GM18907 (cell line): ENCODE results near the gene PIH1D2.
A peak's percentile ranks its signal among the peaks of the same experiment; 100 is the strongest.
"Not testable (repeated sequence)": the region's sequence is repeated elsewhere in the genome, so short reads cannot be mapped to it uniquely, and the experiment has no call there.

Experiments
- ATAC-seq: cut with Tn5 transposase; IDR thresholded peaks from one replicate; pipeline ENCODE4 v1.9.1; 2021; ENCODE audit warnings: mild to moderate bottlenecking, moderate library complexity; ENCODE audit not compliant: unreplicated experiment

PIH1D2 gene

DNA sequence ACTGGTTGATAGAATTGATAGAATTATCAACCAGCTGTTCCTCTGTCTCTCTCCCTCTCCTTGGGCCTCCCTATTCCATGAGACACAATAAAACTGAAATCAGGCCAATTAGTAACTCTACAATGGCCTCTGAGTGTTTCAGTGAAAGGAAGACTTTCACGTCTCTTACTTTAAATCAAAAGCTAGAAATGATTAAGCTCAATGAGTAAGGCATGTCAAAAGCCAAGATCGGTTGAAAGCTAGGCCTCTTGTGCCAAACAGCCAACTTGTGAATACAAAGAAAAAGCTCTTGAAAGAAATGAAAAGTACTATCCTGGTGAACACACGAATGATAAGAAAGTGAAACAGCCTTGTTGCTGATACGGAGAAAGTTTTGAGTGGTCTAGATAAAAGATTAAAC, 16.6 kb downstream of the PIH1D2 start:
- ATAC-seq = no peak

DNA sequence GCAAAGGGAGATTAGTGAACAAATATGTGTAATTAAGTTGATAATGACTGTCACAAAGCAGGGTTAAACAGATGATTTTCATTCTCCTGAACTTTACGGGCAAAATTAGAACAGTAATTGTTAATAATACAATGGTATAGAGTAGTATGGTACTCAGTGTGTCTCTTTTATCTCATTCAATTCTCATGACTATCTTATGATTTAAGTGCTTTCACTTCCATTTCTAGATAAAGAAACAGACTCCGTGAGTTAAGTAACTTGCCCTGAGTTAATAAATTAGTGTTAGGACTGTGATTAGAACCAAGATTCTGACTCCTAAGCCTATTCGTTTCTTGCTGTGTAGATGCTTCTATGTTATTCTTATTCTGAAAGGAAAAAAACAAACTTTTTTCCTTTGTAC, 22.0 kb downstream of the PIH1D2 start:
- peak; percentile 48 for ATAC-seq

DNA sequence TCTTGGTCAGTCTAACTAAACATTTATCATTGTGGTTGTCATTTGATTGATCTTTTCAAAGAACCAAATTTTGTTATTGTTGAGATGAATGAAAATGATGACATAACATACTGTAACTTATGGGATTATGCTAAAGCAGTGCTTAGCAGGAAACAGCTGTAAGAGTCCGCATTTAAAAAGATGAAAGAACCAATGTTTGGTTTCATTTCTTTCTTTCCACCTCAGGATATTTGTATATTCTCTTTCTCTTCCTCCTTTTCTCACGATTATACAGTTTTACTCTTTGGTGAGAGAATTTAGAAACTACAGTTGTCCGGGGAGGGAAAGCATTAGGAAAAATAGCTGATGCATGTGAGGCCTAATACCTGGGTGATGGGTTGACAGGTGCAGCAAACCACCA, 23.1 kb downstream of the PIH1D2 start:
- ATAC-seq = peak; percentile 79

DNA sequence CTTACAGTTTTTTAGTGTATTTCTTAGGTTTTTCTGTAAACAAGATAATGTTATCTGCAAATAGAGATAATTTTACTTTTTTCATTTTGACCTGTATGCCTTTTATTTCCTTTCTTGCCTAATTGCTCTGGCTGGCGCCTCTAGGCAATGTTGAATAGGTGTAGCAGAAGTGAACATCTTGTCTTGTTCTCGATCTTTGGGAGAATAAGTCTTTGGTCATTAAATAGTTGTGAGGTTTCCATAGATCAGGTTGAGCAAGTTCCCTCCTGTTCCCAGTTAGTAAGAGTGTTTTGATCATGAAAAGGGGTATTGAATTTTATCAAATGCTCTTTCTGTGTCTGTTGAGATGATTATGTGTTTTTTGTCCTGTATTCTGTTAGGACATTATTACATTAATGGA, 24.0 kb downstream of the PIH1D2 start:
- ATAC-seq = no peak

DNA sequence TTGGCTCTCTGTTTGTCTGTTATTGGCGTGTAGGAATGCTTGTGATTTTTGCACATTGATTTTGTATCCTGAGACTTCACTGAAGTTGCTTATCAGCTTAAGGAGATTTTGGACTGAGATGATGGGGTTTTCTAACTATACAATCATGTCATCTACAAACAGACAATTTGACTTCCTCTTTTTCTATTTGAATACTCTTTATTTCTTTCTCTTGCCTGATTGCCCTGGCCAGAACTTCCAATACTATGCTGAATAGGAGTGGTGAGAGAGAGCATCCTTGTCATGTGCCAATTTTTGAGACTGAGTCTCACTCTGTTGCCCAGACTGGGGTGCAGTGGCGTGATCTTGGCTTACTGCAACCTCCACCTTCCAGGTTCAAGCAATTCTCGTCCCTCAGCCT, 25.6 kb downstream of the PIH1D2 start:
- ATAC-seq = not testable (repeated sequence)

DNA sequence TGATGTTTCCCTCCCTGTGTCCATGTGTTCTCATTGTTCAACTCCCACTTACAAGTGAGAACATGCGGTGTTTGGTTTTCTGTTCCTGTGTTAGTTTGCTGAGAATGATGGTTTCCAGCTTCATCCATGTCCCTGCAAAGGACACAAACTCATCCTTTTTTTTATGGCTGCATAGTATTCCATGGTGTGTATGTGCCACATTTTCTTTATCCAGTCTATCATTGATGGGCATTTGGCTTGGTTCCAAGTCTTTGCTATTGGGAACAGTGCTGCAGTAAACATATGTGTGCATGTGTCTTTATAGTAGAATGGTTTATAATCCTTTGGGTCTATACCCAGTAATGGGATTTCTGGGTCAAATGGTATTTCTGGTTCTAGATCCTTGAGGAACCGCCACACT, 27.2 kb downstream of the PIH1D2 start:
- ATAC-seq = not testable (repeated sequence)

DNA sequence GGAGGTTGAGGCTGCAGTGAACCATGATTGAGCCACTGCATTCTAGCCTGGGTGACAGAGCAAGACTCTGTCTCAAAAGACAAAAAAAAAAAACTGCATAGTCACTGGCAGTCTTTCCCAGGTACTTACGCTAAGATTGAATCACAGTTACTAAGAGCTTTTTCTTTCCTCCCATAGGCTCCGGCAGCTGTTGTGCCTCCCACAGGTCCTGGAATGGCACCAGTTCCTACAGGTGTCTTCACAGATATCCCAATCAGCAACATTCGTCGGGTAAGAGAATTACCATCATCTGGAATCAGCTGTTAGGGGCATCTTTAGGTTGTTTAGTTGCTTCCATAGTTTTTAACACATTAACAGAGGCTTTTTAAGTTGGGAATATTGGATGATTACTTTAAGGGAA, 28.9 kb downstream of the PIH1D2 start:
- ATAC-seq = no peak

- ATAC-seq = no peak
These were observed 30.9 kb downstream of the PIH1D2 start for GRCh38 chr11:112042961-112043304.

DNA sequence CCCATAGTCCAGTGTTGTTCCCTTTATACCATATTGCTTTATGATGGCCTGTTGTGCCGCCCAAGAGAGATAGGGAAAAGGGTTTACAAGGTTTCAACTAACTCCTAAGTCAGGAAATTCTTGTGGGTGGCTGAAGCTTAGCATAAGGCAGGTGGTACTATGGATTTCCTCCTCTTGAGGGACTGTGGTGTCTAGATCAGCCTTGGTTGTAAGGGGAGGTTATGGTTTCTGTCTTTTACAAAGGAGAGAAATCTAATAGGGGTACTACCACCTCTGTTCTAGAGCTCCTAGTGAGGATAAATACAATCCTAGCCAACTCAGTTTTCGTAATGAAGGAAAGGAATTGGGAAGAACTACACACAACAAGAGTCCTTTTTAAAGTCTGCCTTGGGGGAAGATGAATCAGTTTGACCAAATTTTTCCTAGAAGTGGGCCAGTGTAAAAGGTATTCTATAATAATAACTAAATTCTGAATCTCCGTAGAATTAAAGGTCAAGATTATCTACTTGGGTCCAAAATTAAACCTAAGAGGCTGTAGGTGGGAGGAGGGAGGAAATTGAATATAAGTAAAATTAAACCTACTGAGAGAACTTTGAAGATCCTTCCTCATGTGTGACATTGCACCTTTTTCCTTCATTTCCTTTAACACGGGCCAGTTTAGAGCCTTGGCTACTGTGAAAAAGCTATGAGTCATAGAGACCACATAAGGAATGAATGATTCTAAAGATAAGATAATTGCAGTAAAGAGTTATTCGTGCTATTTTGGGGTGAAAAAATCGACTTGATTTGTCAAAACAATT, 31.5 kb downstream of the PIH1D2 start:
- ATAC-seq = no peak

- ATAC-seq = no peak
These were observed 36.3 kb downstream of the PIH1D2 start for GRCh38 chr11:112037527-112037926.

- ATAC-seq = no peak
These were observed 39.9 kb downstream of the PIH1D2 start for GRCh38 chr11:112033902-112034301.

DNA sequence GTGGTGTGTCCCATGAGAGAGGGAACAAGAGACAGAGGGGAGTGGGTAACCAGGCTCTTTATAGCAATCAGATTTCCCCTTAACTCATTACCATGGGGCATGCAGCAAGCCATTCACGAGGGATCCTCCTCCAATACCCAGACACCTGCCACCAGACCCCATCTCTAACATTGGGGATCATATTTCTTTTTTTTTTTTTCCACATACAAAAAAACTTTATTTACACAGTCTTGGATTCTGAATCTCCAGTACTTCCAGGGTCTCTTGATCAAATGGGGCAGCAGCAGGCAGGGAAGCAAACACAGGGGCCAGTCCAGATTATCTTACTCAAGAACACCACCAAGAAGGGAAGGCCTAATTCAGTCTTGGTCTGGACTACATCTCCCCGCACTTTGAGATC, 44.4 kb downstream of the PIH1D2 start:
- ATAC-seq = no peak

DNA sequence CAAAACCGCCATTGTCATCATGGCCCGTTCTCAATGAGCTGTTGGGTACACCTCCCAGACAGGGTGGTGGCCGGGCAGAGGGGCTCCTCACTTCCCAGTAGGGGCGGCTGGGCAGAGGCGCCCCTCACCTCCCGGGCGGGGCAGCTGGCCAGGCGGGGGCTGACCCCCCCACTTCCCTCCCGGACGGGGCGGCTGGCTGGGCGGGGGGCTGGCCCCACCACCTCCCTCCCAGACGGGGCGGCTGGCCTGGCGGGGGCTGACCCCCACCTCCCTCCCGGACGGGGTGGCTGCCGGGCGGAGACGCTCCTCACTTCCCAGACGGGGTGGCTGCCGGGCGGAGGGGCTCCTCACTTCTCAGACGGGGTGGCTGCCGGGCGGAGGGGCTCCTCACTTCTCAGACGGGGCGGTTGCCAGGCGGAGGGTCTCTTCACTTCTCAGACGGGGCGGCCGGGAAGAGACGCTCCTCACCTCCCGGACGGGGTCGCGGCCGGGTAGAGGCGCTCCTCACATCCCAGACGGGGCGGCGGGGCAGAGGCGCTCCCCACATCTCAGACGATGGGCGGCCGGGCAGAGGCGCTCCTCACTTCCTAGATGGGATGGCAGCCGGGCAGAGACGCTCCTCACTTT, 46.9 kb downstream of the PIH1D2 start:
- not testable (repeated sequence) for ATAC-seq

- peak; percentile 7 for ATAC-seq
These were observed 48.1 kb downstream of the PIH1D2 start for GRCh38 chr11:112025707-112026106.

GRCh38 chr11:112024773-112025678, 48.8 kb downstream of the PIH1D2 start, which contains the start of gene DLAT:
DLAT (plus strand) TSS chr11:112025408; CDS start chr11:112025473, 65 bp downstream.
- ATAC-seq = peak; percentile 81

DNA sequence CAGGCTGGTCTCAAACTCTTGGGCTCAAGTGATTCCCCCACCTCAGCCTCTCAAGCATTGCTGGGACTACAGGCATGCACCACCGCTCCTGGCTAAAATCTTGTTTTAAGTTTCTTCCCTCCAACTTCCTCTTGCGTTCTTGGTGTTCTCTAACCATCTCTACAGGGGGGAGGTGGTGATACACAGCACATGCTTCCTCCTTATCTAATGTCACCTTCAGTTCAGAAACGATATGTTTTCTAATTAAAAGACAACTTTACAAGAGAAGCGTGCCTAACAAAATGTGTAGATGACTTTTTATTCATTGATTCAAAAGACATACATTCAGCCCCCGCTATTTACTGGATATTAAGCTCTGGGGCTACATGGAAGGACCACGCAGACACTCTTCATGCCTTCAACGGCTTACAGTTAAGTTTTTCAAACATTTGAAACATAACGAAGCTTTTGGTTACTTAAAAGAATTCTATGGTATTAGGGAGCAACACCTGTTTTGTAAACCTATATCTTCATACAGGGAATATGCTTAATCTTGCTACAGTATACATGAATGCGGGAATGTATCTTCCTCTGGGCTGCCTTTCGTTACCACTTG, 49.5 kb downstream of the PIH1D2 start:
- ATAC-seq = peak; percentile 44

DNA sequence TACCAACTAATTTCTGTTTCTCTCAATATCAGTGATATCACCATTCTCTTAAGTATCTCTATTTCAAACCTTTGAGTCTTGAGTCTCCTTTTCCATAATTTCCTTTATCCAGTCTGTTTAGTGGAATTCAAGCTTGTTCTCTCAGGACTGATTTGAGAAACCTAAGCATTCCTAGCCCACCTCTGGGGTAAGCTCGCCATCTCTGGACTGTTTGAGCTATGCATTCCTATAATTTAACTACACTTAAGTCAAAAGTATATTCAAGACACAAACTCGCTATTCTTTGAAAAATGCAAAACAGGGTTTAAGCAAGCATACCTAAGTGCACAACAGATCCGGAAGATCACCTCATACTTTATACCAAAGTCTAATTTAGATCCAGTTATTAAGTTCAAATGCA, 50.7 kb downstream of the PIH1D2 start:
- ATAC-seq = no peak

GRCh38 chr11:112019066-112019465, 54.8 kb downstream of the PIH1D2 start:
- no peak for ATAC-seq
